GM18498 (cell line): ENCODE measurements around the gene CYTH1.

ENCODE experiments used
- ATAC-seq: cut with Tn5 transposase; IDR thresholded peaks from one replicate; pipeline ENCODE4 v1.9.1; 2021; ENCODE audit warnings: mild to moderate bottlenecking, moderate library complexity; ENCODE audit not compliant: unreplicated experiment

The CYTH1 gene

GRCh38 chr17:78696016-78696982 lies 85.8 kb downstream of the CYTH1 start:
- ATAC-seq, result no peak

- ATAC-seq, result no peak
These were observed 87.1 kb downstream of the CYTH1 start for GRCh38 chr17:78694805-78695531.

- ATAC-seq, result no peak
These were observed 88.6 kb downstream of the CYTH1 start for GRCh38 chr17:78693346-78694083.

- ATAC-seq, result no peak
These were observed 89.5 kb downstream of the CYTH1 start for GRCh38 chr17:78692460-78693010.

- no peak for ATAC-seq
These were observed 93.0 kb downstream of the CYTH1 start for GRCh38 chr17:78689029-78689428.

- no peak for ATAC-seq
These were observed 94.1 kb downstream of the CYTH1 start for GRCh38 chr17:78687944-78688343.

- no peak for ATAC-seq
These were observed 94.9 kb downstream of the CYTH1 start for GRCh38 chr17:78687125-78687524.

- ATAC-seq, result no peak
These were observed 98.0 kb downstream of the CYTH1 start for GRCh38 chr17:78684026-78684425.

GRCh38 chr17:78683408-78683961 lies 98.6 kb downstream of the CYTH1 start:
- no peak for ATAC-seq

GRCh38 chr17:78682363-78682762 lies 99.7 kb downstream of the CYTH1 start:
- ATAC-seq, result no peak

GRCh38 chr17:78680436-78680835 lies 101.6 kb downstream of the CYTH1 start:
- ATAC-seq, result no peak

- no peak for ATAC-seq
These were observed 102.3 kb downstream of the CYTH1 start for GRCh38 chr17:78679495-78680395.

GRCh38 chr17:78678711-78679110 lies 103.4 kb downstream of the CYTH1 start:
- ATAC-seq, result no peak

GRCh38 chr17:78678222-78678557 lies 103.9 kb downstream of the CYTH1 start:
- ATAC-seq, result no peak

GRCh38 chr17:78677303-78678221 lies 104.5 kb downstream of the CYTH1 start:
- ATAC-seq, result no peak

- no peak for ATAC-seq
These were observed 105.4 kb downstream of the CYTH1 start for GRCh38 chr17:78676412-78677302.

- ATAC-seq, result no peak
These were observed 106.2 kb downstream of the CYTH1 start for GRCh38 chr17:78675836-78676235.

- no peak for ATAC-seq
These were observed 106.8 kb downstream of the CYTH1 start for GRCh38 chr17:78675316-78675616.
